HepG2 (cell line): ENCODE results near the gene PLK5. TPM values are rescaled to one million over a fixed set of nuclear protein-coding genes. Genes with fewer than 3 reads are reported as not detected.
A peak's percentile ranks its signal among the peaks of the same experiment; 100 is the strongest.

ENCODE experiments used
- AGO2 ChIP-seq: fragments of 200-400 bp; formaldehyde crosslinking; optimal IDR thresholded peaks from 2 replicates; pipeline ENCODE3; 2017; ENCODE audit warnings: mild to moderate bottlenecking, low read depth, low read length, moderate library complexity
- ASH2L ChIP-seq: fragments of 300-600, 200-600 bp; sonication (generic); IDR thresholded peaks from 2 replicates; pipeline ENCODE4 v1.7.0; 2017; ENCODE audit warnings: low read depth, mild to moderate bottlenecking, moderate library complexity, mixed read lengths, low read length; ENCODE audit not compliant: insufficient read length
- BRD4 ChIP-seq: sonication (generic); formaldehyde crosslinking; IDR thresholded peaks from 2 replicates; pipeline ENCODE4 v1.4.0; 2020; ENCODE audit warnings: missing genetic modification reagents
- HNRNPH1 ChIP-seq: fragments of 200-400 bp; formaldehyde crosslinking; optimal IDR thresholded peaks from 2 replicates; pipeline ENCODE3; 2017; ENCODE audit warnings: mild to moderate bottlenecking, low read depth, low read length
- HNRNPL ChIP-seq: fragments of 200-400 bp; formaldehyde crosslinking; IDR thresholded peaks from 2 replicates; pipeline ENCODE4 v1.6.1; 2017; ENCODE audit warnings: mild to moderate bottlenecking, low read depth, low read length
- ISL2 ChIP-seq: sonication (generic); formaldehyde crosslinking; IDR thresholded peaks from 2 replicates; pipeline ENCODE4 v1.5.0; 2020; ENCODE audit warnings: missing genetic modification reagents
- MED1 ChIP-seq: sonication (generic); formaldehyde crosslinking; IDR thresholded peaks from 2 replicates; pipeline ENCODE4 v1.4.0; 2020; ENCODE audit warnings: missing genetic modification reagents
- MTF2 ChIP-seq: sonication (generic); formaldehyde crosslinking; IDR thresholded peaks from 2 replicates; pipeline ENCODE4 v1.5.0; 2020; ENCODE audit warnings: missing genetic modification reagents, borderline replicate concordance
- MYNN ChIP-seq: sonication (generic); formaldehyde crosslinking; IDR thresholded peaks from 2 replicates; pipeline ENCODE4 v1.4.0; 2020; ENCODE audit warnings: mild to moderate bottlenecking, low read depth, missing genetic modification reagents
- PAF1 ChIP-seq: IDR thresholded peaks from 2 replicates; pipeline ENCODE4 v1.6.1; 2016; ENCODE audit warnings: missing genetic modification reagents, missing compliant biosample characterization
- RFX1 ChIP-seq: fragments of 450-650 bp; IDR thresholded peaks from 2 replicates; pipeline ENCODE4 v1.6.1; 2017
- SMARCC2 ChIP-seq: fragments of 450-650 bp; IDR thresholded peaks from 2 replicates; pipeline ENCODE4 v1.6.1; 2017; ENCODE audit warnings: antibody characterized with exemption, mild to moderate bottlenecking
- SOX5 ChIP-seq: IDR thresholded peaks from 2 replicates; pipeline ENCODE4 v1.6.1; 2016; ENCODE audit warnings: borderline replicate concordance
- TCF7 ChIP-seq: sonication (generic); IDR thresholded peaks from 2 replicates; pipeline ENCODE4 v1.6.1; 2016; ENCODE audit warnings: antibody characterized with exemption, low read depth
- U2AF2 ChIP-seq: fragments of 200-400 bp; formaldehyde crosslinking; IDR thresholded peaks from 2 replicates; pipeline ENCODE4 v1.6.1; 2017; ENCODE audit warnings: low read depth, mild to moderate bottlenecking, low read length
- XRCC5 ChIP-seq: fragments of 200-400 bp; formaldehyde crosslinking; optimal IDR thresholded peaks from 2 replicates; pipeline ENCODE3; 2017; ENCODE audit warnings: mild to moderate bottlenecking, low read length
- ZNF180 ChIP-seq: sonication (generic); formaldehyde crosslinking; IDR thresholded peaks from 2 replicates; pipeline ENCODE4 v1.4.0; 2020; ENCODE audit warnings: low read depth, missing genetic modification reagents, borderline replicate concordance
- ZNF317 ChIP-seq: sonication (generic); formaldehyde crosslinking; IDR thresholded peaks from 2 replicates; pipeline ENCODE4 v1.5.0; 2020; ENCODE audit warnings: mild to moderate bottlenecking, missing genetic modification reagents
- ZNF451 ChIP-seq: sonication (generic); formaldehyde crosslinking; IDR thresholded peaks from 2 replicates; pipeline ENCODE4 v1.5.0; 2020; ENCODE audit warnings: mild to moderate bottlenecking, missing genetic modification reagents
- ZNF577 ChIP-seq: sonication (generic); formaldehyde crosslinking; IDR thresholded peaks from 2 replicates; pipeline ENCODE4 v1.4.0; 2020; ENCODE audit warnings: mild to moderate bottlenecking, low read depth, missing genetic modification reagents, borderline replicate concordance
- ZNF660 ChIP-seq: sonication (generic); formaldehyde crosslinking; IDR thresholded peaks from 2 replicates; pipeline ENCODE4 v1.5.1; 2020; ENCODE audit warnings: mild to moderate bottlenecking, low read depth, missing genetic modification reagents, borderline replicate concordance
- ZNF670 ChIP-seq: sonication (generic); formaldehyde crosslinking; IDR thresholded peaks from 2 replicates; pipeline ENCODE4 v1.8.0; 2022; ENCODE audit warnings: mild to moderate bottlenecking, missing genetic modification reagents, borderline replicate concordance
- ZNF703 ChIP-seq: sonication (generic); formaldehyde crosslinking; IDR thresholded peaks from 2 replicates; pipeline ENCODE4 v1.5.1; 2020; ENCODE audit warnings: missing genetic modification reagents, mild to moderate bottlenecking, moderate library complexity, borderline replicate concordance
- polyA plus RNA-seq, 8 experiments: library from polyadenylated mRNA; depleted of rRNA in 3 of 8; stranded (reverse) in 7 of 8; unstranded in 1 of 8; fragments of >200 nt; fragmentation: Illumina TruSeq in 4 of 8; extraction: Trizol in 4 of 8; gene quantifications; 2 replicates each; pipeline versions ENCODE4 v1.2.1 to v1.2.3, GENCODE V29; 2011 to 2016; ENCODE audit warnings: low read depth in 4 of 8, missing spikeins in 1 of 8, mixed read lengths in 1 of 8; ENCODE audit not compliant: insufficient read depth in 1 of 8
- total RNA-seq, 5 experiments: library from RNA; depleted of rRNA; stranded (reverse); fragments of >200 nt; fragmentation: Illumina TruSeq; extraction: Trizol; gene quantifications; 2 replicates each; pipeline ENCODE4 v1.2.3, GENCODE V29; 2016; ENCODE audit warnings: low read depth in 1 of 5
- TF ChIP-seq, protein P1 (sequence below): sonication (generic); formaldehyde crosslinking; IDR thresholded peaks from 2 replicates; pipeline ENCODE4 v1.8.0; 2022; ENCODE audit warnings: mild to moderate bottlenecking, missing genetic modification reagents; ENCODE audit not compliant: insufficient replicate concordance
- TF ChIP-seq, protein P2 (sequence below): sonication (generic); formaldehyde crosslinking; IDR thresholded peaks from 2 replicates; pipeline ENCODE4 v1.4.0; 2020; ENCODE audit warnings: missing genetic modification reagents

PLK5 gene
- total and polyA plus RNA-seq, 2 of the 13 experiments (the other 11 are each of a cell fraction or from before 2014, with no cell fraction given): not detected

- TF ChIP-seq, protein P1, sequence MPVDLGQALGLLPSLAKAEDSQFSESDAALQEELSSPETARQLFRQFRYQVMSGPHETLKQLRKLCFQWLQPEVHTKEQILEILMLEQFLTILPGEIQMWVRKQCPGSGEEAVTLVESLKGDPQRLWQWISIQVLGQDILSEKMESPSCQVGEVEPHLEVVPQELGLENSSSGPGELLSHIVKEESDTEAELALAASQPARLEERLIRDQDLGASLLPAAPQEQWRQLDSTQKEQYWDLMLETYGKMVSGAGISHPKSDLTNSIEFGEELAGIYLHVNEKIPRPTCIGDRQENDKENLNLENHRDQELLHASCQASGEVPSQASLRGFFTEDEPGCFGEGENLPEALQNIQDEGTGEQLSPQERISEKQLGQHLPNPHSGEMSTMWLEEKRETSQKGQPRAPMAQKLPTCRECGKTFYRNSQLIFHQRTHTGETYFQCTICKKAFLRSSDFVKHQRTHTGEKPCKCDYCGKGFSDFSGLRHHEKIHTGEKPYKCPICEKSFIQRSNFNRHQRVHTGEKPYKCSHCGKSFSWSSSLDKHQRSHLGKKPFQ (CRISPR knock-in tag): no peak
- TF ChIP-seq ZNF451 (CRISPR knock-in tag) (peak; percentile 69; the same call in 1 of the 2 replicates), XRCC5 (no peak), ISL2 (CRISPR knock-in tag) (0 out of 2 replicates have a peak, but pooled peaks have one; percentile 18), U2AF2 (no peak), SOX5 (0 out of 2 replicates have a peak, but pooled peaks have one; percentile 19), MED1 (CRISPR knock-in tag) (no peak), ASH2L (no peak), MTF2 (no peak), ZNF660 (CRISPR knock-in tag) (no peak), AGO2 (no peak), ZNF317 (CRISPR knock-in tag) (no peak), TCF7 (no peak), ZNF670 (CRISPR knock-in tag) (no peak), MYNN (CRISPR knock-in tag) (peak; percentile 66; the same call in 1 of the 2 replicates), PAF1 (CRISPR knock-in tag) (no peak), ZNF577 (no peak), HNRNPL (no peak), HNRNPH1 (no peak), ZNF703 (CRISPR knock-in tag) (no peak), SMARCC2 (no peak), BRD4 (CRISPR knock-in tag) (0 out of 2 replicates have a peak, but pooled peaks have one; percentile 37), RFX1 (no peak), ZNF180 (CRISPR knock-in tag) (no peak)
- TF ChIP-seq, protein P2, sequence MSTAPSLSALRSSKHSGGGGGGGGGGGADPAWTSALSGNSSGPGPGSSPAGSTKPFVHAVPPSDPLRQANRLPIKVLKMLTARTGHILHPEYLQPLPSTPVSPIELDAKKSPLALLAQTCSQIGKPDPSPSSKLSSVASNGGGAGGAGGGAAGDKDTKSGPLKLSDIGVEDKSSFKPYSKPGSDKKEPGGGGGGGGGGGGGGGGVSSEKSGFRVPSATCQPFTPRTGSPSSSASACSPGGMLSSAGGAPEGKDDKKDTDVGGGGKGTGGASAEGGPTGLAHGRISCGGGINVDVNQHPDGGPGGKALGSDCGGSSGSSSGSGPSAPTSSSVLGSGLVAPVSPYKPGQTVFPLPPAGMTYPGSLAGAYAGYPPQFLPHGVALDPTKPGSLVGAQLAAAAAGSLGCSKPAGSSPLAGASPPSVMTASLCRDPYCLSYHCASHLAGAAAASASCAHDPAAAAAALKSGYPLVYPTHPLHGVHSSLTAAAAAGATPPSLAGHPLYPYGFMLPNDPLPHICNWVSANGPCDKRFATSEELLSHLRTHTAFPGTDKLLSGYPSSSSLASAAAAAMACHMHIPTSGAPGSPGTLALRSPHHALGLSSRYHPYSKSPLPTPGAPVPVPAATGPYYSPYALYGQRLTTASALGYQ (CRISPR knock-in tag): no peak
These were observed 44.6 kb downstream of the PLK5 start, which contains the start of gene MEX3D (continued) for GRCh38 chr19:1568320-1569019.
